ENCODE measurements around the gene PRPSAP1. TPM values are rescaled to one million over a fixed set of nuclear protein-coding genes. Genes with fewer than 3 reads are reported as not detected.

The PRPSAP1 gene
- total RNA-seq, 1 experiment from 2014 or later: 38.4 TPM

DNA sequence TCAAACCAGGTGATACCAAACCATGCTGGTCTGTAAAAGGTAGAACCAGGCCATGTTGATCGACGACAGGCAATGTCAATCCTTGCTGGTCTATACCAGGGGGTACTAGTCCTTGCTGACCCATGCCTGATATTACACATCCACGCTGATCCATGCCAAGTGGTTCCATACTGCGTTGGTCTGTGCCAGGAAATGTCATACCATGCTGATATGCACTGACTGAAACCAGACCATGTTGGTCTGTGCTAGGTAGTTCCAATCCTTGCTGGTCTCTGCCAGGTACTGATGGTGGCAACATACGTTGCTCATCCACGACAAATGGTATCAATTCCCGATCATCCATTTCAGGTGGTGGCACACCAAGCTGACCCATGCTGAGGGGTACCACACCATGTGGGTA lies 60.6 kb downstream of the PRPSAP1 start:
- Histone ChIP-seq H3K27me3 (ENCODE audit: insufficient read depth, low read length) (no peaks in the 10 kb centered on the region), H4K20me1 (ENCODE audit: control insufficient read depth, insufficient read depth, insufficient read length) (no peaks in the 10 kb centered on the region), H3K23ac (ENCODE audit: insufficient read length, low read depth, low read length) (no peak overlapping the region), H2BK120ac (ENCODE audit: low read depth, low read length, poor library complexity, severe bottlenecking) (no peak overlapping the region), H3K9me3 (ENCODE audit: control insufficient read depth, low read depth, low read length) (no peaks in the 10 kb centered on the region), H2BK15ac (ENCODE audit: low read depth, low read length) (no peak overlapping the region), H3T11ph (ENCODE audit: low read length) (no peak overlapping the region), H3K79me2 (ENCODE audit: insufficient read depth, low read length) (no peaks in the 10 kb centered on the region), H2AFZ (ENCODE audit: low read length) (no peak overlapping the region), H3K27ac (ENCODE audit: insufficient read length, low read depth, low read length) (no peak overlapping the region), H3K56ac (ENCODE audit: insufficient read length, low read depth, low read length) (no peak overlapping the region), H3K9ac (ENCODE audit: extremely low read depth, insufficient read length, low read length) (no peak overlapping the region), H3K14ac (ENCODE audit: insufficient read depth, low read length) (no peak overlapping the region), H2BK20ac (ENCODE audit: low read depth, low read length, poor library complexity, severe bottlenecking) (no peak overlapping the region), H3K4me1 (ENCODE audit: insufficient read depth, low read length) (no peaks in the 10 kb centered on the region), H3K79me1 (ENCODE audit: insufficient read depth, low read depth, low read length, poor library complexity, severe bottlenecking) (no peaks in the 10 kb centered on the region), H2BK12ac (ENCODE audit: insufficient read length, low read depth, low read length) (no peak overlapping the region), H4K8ac (replicated peaks; ENCODE audit: insufficient read length, low read depth, low read length) (no peak overlapping the region), H3K4me2 (ENCODE audit: insufficient read depth, insufficient read length, low read length) (no peak overlapping the region), H4K91ac (ENCODE audit: insufficient read length, low read depth, low read length) (no peak overlapping the region), H2BK5ac (ENCODE audit: insufficient read length, low read length) (no peak overlapping the region), H4K5ac (ENCODE audit: insufficient read length, low read depth, low read length) (no peak overlapping the region), H3K18ac (ENCODE audit: insufficient read length, low read depth, low read length) (no peak overlapping the region), H2AK5ac (ENCODE audit: insufficient read length, low read length) (no peak overlapping the region), H3K23me2 (ENCODE audit: insufficient read length, low read depth, low read length, poor library complexity, severe bottlenecking) (no peaks in the 10 kb centered on the region), H3K4ac (ENCODE audit: low read depth, low read length) (no peak overlapping the region)
- Mint-ChIP-seq H3K9me3 (no peaks in the 10 kb centered on the region), H3K27me3 (ENCODE audit: low read depth) (no peaks in the 10 kb centered on the region), H3K36me3 (ENCODE audit: insufficient read depth in 1 of 3, low read depth in 3 of 3) (peaks cover 0 to 2% (median 0%) of the 10 kb centered on the region in 3 experiments; a peak in 3 of 7 replicates), H3K4me3 (no peak overlapping the region), H3K4me1 (no peaks in the 10 kb centered on the region), H3K27ac (no peak overlapping the region)
- TF ChIP-seq, protein P1, sequence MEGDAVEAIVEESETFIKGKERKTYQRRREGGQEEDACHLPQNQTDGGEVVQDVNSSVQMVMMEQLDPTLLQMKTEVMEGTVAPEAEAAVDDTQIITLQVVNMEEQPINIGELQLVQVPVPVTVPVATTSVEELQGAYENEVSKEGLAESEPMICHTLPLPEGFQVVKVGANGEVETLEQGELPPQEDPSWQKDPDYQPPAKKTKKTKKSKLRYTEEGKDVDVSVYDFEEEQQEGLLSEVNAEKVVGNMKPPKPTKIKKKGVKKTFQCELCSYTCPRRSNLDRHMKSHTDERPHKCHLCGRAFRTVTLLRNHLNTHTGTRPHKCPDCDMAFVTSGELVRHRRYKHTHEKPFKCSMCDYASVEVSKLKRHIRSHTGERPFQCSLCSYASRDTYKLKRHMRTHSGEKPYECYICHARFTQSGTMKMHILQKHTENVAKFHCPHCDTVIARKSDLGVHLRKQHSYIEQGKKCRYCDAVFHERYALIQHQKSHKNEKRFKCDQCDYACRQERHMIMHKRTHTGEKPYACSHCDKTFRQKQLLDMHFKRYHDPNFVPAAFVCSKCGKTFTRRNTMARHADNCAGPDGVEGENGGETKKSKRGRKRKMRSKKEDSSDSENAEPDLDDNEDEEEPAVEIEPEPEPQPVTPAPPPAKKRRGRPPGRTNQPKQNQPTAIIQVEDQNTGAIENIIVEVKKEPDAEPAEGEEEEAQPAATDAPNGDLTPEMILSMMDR (conservative IDR thresholded peaks at IDR 0.05): no peak
- no peak for DNase-seq
- no CpG with 5 or more reads among the region's 7 CpGs for WGBS (ENCODE audit: extremely low coverage, insufficient read length, low lambda C conversion rate)

Data from H9 (cell line).